ENCODE data around the gene YKT6.

YKT6 gene

DNA sequence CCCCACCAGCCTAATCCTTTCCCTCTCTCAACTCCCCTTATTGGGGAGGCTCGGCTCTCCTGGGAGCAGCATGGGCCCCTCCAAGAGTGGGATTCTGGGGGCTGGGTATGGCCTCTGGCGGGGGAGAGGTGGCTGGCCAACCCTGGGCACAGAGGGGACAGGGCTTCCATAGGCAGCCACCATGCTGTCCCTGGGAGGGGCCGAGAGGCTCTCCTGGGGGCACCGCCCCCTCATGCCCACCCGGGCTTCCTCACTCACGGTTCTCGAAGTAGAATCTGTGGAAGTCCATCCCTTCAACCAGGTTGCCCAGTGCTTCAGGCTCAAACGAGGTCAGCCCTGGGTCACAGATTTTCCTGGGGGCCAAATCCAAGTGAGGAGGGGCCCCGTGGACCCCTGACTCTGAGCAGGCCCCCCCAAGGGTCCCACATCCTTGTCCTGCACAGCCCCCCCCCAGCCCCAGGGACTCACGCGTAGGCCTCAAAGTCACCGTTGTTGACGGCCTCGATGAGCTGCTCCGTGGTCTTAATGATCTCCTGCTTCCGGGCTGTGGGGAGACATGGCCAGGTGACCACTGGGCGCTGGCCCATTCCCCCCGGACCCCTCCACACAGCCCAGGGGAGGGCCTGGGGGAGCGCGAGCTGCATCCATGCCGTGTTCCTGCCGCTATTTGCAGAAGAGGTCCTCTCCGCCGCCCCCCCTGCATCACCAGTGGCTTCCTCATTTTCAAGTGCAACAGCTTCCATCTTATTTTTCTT, 19.8 kb downstream of the YKT6 start:
- no peak for DNase-seq

DNA sequence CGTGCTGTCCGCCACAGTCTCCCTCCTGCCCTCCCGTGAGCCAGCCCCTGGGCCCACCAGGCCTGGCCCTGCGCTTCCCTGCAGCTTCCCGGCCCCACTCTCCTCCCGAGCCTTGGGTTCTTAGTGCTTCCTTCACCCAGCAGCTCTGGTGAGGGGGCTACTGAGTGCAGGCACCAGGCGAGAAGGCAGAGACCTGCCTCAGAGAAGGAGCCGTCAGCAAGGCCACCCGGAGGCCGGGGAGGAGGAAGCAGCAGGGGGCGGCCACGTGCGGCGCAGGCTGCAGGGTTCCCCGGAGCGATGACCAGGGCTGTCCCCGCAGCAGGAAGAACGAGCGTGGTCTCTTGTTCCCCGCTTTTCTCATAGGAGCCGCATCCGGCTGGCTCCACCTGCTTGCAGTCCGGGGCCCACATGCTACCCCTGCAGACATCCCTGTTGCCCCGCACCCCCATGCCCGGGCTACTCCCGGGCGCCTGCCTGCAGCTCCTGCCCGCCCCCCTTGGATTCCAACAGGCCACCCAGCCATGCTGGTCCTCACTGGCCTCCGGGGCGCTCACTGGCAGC, 20.5 kb downstream of the YKT6 start:
- DNase-seq, result no peak

DNA sequence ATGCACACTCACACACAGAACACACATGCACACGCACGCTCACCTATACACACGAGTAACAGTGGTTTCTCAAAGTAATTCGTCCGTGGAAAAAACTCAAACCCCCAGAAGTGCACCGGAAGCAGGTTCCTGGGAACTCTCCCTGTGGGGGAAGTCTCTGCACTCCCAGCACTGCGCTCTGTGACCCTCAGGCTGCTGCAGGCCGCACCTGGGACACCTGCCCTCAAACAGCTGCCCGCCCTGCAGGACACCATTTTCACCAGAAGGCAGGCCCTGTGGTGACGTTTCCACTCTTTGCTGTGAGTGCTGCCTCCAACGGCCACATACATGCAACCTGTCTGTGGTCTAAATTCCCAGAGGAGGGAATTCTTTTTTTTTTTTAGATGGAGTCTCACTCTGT, 21.3 kb downstream of the YKT6 start:
- DNase-seq, result no peak

DNA sequence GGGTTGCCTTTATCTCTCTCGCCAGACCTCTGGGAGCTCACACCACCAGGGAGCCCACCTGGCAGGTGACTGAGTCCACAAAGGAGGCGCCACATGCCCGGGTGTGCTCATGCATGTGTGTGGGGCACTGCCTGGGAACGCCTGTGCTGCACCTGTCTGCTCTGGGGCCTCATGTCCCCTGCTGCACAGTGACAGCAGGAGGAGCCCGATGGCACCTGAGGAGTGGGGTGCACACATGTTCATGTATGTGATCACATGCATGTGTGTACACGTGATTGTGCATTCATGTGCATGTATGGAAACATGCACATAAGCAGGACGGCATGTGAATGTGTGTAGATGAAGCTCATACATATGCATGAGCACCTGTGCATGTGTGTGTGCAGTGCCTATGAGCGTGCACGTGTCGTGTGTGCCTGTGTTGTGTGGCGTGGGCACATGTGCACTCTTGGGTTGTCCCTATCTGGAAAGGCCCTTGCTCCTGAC, 22.0 kb downstream of the YKT6 start:
- DNase-seq, result no peak

DNA sequence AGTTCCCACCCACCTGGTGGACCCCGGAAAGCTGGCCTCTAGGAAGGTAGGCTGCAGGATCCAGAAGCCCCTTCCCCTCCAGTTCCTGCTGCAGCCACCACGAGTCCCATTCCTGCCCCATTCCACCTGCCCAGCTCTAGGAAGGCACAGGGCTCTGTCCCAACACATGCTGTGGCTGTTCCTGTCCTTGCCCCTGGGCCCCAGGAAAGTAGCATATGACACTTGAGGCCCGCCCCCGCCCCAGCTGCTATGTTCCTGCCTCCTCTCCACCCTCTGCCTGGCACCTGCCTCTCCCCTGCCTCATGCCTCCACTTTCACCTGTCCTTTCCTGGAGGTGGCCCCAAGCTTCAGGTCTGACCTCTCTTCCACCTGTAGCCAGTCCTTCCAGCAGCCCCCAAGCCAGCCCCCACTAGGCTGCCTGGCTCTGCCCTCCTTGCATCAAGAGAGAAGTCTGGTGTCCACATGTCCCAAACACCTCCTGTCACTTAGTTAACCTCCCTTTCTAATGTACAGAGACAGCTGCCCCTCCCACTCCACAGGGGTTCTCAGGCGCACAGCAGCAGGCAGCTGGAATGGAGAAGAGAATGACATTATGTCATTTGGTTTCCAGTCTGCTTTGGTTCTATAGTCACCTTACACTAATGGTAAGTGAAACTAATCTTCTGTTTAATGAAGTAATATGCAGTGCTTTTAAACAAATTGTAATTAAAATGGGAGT, 22.7 kb downstream of the YKT6 start:
- DNase-seq, result no peak

DNA sequence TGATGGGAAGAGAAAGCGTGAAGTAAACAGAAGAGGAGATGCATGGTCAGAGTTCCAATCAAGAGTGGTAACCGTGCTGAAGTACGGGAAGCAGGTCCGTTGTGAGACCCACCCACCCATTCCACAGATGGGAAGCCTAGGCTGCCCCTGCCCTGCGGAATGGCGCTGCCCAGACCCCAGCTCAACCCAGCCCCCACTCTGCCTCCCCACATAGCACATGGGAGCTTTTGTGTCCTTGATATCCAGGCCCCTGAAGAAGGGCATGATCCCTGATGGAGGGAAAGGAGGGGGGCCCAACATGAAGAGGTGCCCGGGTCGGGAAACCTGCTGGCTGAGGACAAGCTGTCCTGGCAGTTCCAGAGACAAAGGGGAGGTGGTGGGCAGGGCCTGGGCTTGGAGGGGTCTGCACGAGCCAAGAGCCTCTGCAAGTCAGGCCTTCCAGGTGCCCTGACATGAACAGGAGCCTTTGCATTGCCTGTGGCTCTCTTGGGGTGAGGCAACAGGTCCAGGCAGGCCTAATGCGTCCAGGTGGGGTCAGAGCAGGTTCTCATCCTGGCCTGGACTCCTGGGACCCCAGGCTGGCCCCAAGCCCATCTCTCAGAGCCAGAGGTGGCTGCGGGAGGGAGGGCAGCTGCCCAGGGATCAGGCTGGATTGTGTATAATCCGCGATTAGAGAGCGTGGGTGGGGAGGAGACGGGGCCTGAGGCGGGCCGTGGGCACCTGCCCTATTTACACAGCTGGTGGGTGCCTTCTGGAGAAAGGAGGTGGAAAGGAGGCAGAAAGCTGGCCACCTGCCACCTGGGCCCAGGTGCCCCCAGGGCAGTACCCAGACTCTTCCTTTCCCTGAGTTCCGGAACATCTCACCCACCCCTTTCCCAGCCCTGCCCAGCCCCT, 23.5 kb downstream of the YKT6 start:
- no peak for DNase-seq

DNA sequence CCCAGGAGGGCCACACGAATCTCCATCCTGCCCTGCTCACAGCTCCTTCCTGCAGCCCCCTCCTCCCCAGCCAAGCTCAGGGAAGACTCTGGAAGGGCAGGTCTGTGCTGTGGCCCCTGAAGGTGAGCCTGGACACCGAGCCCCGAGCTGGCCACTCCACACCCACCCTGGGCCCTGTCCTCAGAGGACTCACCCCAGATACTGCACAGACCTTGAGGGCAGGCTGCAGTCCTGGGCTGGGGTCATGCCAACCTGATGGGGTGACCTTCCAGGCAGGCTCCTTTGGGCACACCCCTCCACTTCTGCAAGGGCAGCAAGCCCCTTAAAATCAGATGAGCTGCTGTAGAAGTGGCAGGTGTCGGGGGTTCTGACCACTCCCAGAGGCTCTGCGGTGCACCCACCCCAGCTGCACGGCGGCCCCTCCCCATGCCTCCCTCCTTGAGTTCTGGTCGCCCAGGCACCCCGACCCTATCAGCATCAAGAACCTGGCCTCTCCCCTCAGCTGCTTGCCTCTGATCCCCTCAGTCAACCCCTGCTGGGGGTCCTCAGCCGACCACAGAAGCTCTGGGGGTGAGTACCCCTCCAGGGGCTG, 24.3 kb downstream of the YKT6 start:
- DNase-seq, result no peak

DNA sequence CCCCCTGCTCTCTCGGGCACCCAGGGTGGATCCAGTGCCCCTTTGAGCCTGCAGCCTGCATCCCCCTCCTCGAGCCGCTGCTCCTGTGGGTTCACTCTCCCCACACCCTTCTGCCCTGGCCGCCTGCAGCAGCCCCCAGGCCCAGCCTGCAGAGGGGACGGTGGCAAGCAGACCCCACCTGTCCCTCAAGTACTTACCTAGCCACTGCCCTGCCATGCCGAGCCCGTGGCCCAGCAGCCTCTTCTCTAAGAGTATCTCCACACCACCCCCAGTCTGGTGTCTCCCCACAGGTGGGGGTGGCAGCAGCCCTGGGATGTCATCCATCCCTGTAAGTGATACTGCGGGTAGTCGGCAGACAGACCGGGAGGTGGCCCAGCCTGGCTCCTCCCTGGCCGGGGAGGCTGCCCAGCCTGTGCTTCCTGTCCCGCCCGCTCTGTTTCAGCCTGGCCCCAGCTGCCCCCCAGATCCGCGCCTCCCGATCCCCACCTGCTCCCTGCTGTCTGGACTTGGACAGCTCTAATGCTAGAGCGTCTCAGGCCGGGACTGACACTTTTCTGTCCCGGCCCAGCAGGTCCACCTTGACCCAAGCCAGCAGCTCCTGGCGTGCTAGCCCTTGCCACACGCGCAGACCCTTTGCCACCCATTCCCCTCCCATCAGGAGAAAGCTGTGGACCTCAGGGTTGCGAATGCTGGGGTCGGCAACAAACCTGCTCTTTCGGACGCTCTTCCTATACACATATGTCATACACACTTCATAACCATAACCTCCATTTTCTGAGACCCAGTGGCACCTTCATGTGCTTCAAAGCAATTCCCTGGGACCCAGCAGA, 25.0 kb downstream of the YKT6 start:
- DNase-seq, result no peak

DNA sequence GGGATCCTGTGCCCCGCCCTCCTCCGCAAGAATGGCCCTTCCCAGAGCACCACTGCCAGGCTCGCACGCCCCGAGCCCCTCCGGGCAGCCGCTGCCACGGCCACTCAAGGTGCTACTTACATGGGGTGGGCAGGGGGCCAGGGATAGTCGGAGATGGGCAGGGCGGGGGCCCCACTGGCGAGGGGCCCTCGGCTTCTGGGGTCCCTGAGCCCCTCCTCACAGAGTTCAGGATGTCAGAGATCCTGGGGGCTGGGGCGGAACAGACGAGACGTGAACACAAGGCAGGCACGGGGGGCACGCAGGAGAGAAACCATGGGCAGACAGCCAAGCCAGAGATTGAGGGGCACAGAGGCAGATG, 25.6 kb downstream of the YKT6 start:
- DNase-seq, result no peak

DNA sequence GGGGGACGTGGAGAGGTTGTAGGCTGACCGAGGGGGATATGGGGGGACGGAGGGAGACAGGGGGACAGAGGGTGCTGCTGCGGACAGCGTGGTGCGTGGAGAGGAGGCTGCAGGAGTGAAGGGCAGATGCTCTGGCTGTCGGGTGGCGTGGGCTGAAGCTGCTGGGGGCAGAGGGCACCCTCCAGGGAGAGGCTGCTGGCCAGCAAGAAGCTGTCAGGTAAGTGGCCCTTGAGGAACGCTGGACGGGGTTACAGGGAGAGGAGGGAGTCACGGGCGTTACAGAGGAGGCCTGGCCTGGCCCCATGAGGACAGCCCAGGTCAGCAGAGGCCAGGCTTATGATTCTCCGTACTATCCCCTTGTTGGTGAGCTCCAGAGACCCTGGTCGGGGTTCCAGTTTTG, 27.1 kb downstream of the YKT6 start:
- no peak for DNase-seq

DNA sequence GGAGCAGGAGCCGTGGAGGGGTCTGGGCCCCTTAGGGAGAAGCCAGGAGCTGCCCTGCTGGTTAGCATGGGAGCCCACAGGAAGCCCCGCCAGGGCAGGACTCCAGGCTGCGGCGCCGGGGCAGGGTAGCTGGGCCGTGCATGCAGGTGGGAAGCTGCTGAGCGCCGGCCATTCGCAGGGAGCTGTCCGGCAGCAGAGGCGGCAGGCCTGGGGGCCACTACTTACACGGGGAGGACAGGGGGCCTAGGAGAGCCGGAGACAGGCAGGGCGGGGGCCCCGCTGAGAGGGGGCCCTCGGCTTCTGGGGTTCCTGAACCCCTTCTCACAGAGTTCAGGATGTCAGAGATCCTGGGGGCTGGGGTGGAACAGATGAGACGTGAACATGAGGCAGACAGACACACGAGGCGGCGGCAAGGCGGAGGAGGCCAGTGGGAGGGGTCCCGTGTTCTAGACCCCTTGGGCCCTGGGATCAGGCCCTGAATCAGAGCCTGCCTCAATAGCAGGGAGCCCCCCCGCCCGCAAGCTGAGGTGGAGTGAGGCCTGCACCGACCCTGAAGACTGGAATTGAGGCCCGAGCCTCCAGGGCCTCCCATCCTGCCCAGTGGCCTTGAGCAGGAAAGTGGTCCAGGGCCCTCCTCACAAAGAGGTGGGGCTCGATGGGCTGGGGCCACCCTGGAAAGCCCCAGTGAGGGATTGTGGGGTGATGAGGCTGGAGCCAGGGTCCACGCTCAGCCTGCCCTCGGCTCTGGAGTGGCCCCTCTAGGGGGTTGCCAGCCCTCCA, 28.0 kb downstream of the YKT6 start:
- no peak for DNase-seq

DNA sequence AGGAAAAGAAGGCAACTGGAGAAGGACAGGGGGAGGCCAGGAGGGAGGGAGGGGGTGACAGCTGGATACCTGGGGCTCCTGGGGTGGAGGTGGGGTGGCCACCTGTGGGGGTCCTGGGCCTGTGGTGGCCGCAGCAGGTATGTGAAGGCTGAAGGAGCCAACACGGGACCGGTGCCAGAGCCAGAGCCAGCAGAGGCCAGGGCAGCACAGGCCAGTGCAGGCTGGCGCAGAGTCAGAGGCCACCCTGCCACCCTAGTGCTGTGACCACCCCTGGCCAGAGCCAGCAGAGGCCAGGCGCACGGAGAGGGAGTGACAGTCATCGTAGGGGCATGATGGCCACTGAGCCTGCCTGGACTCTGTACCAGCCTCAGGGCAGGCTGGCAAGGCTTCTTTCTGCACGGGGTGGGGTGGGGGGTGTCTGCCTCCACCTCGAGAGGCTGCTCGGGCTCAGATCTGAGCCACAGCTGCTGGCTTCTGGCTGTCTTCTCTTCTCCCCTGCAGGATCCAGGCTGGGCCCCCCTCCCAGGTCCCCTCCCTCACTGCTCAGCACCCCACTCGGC, 28.8 kb downstream of the YKT6 start:
- DNase-seq, result no peak

DNA sequence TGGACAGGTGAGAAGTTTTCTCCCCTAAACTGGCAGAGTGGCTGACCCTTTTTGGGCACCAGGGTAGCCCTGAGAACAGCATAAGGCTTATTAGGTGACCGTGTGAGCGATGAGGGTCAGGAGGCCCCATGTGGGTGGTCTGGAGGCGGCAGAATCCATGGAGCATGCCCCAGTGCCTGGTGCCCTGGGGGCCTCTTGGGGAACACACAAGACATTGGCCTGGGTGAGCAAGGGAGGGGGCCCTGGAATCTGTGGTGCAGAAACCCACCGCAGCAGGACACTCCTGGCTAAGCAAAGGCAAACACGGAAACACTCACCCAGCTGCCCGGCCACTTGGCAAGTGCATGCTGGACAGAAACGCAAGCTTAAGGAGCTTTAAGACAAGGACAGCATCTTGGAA, 29.5 kb downstream of the YKT6 start:
- DNase-seq, result no peak

DNA sequence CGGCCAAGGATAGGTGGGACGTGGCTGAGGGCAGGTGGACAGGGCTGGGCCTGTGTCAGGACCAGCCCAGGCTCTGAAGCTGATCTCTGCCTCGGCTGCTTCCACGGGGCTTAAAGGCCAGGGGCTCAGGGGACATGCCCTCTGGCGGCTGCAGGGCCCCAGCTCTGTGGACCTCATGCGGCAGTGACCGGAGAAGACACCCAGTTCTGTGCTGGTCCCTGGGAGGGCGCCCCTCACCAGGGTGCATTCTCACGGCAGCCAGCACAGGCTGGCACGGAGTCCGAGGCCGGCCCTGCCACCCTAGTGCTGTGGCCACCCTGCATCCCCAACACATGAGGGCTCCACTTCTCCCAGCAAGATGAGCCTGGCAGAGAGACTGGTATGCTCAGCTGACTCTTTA, 30.3 kb downstream of the YKT6 start:
- no peak for DNase-seq

DNA sequence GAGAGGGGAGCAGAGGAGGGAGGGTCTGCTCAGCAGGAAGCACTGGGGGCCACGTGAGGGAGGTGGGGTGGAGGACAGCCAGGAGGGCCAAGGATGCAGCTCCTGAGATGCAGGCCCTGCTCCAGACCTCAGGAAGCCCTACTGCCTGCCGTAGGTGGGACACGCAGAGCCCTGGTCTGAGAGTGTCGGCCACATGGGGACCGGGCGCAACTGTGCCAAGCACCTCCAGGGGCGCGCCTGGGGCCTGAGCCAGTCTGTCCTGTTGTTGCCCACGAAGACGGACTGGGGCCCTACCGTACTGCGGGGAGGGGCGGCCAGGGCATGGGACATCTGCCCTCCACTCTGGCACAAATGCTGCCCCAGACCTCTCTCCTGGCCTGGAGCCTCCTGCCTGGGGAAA, 31.6 kb downstream of the YKT6 start:
- no peak for DNase-seq

DNA sequence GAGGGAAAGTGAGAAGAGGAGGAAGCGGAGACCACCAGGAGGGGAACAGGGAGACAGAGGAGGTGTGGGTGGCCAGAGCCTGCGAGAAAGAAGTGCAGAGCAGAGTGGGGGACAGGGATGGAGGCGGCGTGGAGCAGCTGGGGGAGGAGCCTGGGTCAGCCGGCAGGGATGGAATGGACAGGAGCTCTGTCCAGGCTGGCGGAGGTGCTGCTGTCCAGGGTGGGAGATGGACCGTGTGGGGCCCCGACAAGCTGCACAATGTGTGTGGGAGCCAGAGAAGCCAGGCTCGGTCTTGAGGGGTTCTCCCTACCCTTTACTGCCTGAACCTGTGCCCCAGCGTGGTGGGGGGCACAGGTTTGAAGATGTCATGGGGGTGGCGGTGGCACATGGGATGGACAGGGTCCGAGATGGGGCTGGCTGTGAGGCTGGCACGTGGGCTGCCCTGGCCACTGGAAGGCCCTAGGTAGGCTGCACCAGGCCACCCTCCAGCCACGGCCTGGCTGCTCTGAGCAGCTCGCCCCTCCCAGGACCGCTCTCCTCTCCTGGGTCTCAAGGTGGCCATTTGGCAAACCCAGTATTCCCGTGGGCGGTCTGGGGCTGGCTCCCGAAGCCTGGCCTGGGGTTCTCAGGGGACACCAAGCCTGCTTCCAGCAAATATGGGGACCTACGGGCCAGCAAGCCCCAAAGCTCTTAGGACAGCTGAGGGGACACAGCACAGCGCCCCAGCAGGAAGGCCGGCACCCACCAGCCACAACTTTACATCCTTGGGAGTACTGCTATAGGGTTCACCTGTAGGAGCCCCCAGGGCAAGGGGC, 32.3 kb downstream of the YKT6 start:
- no peak for DNase-seq

DNA sequence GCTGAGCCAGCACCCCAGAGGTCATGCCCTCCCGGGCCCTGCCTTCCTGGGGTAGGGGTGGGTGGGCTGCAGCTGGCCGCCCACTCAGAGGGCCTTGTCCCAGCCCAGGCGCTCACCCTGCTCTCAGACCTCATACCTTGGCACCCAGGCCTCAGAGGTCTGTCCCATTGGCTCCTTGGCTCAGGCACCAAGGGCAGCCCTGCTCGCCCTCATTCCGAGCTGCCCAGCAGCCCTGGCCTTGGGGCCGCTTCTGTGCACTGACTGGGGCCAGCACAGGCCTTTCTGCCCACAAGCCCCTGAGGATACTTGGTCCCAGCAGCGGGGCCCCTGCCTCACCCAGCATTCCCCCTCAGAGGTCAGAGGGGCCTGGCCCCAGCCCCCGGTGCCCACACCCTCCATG, 34.3 kb downstream of the YKT6 start:
- DNase-seq, result no peak

DNA sequence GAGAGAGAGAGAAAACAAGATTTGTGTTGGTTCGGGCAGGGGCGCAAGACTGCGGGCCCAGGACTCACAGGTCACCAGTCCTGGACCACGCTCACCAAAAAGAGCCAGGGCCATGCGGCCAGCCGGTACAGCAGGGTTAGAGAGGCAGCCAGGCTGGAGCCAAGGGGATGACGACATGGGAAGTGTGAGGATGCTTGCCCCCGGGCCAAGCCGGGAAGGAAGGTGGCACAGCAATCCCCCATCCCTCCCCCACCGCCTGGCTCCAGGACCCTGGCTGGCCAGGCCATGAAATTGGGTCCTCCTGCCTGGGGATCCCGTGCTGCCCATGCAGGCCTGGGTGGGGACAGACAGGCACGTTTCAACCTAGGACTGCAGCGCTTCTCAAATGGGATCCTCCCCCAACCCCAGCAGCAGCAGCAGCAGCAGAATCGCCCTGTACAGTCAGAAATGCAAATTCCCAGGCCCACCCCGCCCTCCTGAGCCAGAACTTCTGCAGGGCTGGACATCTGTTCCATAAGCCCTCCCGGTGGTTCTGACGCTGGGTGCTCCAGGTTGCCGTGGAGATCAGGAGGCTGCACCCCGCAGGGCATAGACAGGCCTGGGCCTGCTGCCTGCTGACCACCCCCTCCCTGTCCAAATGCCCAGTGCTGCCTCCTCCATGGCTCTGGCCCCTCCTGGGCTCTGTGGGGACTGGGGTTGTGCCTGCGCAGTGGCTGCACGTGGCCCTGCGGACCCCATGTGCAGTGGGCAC, 35.0 kb downstream of the YKT6 start:
- no peak for DNase-seq

DNA sequence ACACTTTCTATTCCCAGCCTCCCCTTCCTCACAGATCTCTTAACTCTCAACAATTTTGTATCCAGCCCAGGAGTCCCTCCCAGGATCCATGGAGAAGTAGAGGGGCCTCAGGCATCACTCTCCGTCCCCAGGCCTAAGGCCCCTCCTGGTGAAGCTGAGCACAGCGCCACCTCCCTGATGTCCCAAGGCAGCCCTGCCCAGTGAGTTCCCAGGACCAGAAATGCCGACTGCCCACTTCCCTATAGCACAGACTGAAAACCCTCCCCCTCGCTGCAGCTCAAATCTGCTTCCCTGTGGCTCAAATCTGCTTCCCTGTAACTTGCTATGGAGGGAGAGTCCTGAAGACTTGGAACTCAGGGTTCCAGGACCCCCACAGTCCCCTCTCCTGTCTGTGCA, 35.6 kb downstream of the YKT6 start:
- peak; percentile 46 for DNase-seq
